ENCODE data around the gene SORL1. TPM values are rescaled to one million over a fixed set of nuclear protein-coding genes. Genes with fewer than 3 reads are reported as not detected.

SORL1 gene
- total and polyA plus RNA-seq, 2 of the 8 experiments (the other 6 are each of a cell fraction or from before 2014, with no cell fraction given): 38.1 to 65.5 TPM

DNA sequence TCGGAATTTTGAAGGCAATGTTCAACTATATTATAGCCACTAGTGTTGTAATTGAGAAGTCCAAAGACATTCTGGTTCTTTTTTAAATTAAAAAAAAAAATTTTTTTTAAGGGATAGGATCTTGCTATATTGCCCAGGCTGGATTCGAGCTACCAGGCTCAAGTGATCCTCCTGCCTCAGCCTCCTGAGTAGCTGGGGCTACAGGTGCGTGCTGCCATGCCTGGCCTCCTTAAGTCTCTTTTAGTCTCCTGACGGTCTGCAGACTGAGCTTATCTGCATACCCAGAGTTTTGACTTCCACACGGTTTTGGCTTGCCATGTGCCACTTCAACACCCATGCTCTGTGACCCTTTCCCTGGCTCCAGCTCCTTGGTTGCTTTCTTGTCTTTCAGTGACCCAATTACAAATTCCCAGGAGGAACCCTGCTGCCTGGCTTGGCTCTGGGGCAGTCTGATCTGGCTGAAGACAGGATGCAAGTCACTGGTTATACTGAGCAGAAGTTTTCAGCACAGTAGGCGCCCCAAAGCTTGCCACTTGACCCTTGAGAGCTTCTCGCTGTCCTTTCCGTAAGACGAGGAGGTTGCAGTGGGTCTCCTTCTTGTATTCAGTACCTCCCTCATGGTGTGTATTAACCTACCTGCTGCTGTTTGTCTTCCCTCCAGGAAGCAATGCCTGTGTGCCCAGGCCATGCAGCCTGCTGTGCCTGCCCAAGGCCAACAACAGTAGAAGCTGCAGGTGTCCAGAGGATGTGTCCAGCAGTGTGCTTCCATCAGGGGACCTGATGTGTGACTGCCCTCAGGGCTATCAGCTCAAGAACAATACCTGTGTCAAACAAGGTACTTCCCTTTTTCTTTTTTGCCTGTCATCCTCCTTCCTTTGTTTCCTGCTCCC is 114.4 kb downstream of the SORL1 start:
- H2BK120ac ChIP-seq (replicated peaks; ENCODE audit: low read depth, low read length): no peak overlapping the region
- H4K8ac ChIP-seq (ENCODE audit: extremely low read depth, insufficient read depth, low read length): no peak overlapping the region
- no peak overlapping the region; the same call in 1 of the 2 replicates for H2AK5ac ChIP-seq (ENCODE audit: low read depth, low read length)
- H3K79me1 ChIP-seq (ENCODE audit: low read depth, low read length): no peaks in the 10 kb centered on the region
- no peak overlapping the region for H3K4ac ChIP-seq (replicated peaks; ENCODE audit: insufficient read length, low read depth, low read length)
- H2BK12ac ChIP-seq (ENCODE audit: low read depth, low read length): no peak overlapping the region
- H3K56ac ChIP-seq (replicated peaks; ENCODE audit: insufficient read length, low read depth, low read length): no peak overlapping the region
- TF ChIP-seq CHD1 (IDR thresholded peaks at IDR 0.05; ENCODE audit: low read depth, low read length): no peak
- no peak for TF ChIP-seq MAFK (IDR thresholded peaks at IDR 0.05; ENCODE audit: low read depth, low read length)
- TF ChIP-seq RAD21 (IDR thresholded peaks at IDR 0.05 in 1 of 2, conservative IDR thresholded peaks at IDR 0.05 in 1 of 2; ENCODE audit: low read depth in 2 of 2, low read length in 2 of 2): no peak
- TF ChIP-seq SIRT6 (IDR thresholded peaks at IDR 0.05; ENCODE audit: low read length): no peak
- no peak for TF ChIP-seq BRCA1 (IDR thresholded peaks at IDR 0.05; ENCODE audit: low read depth, low read length)
- no peak for TF ChIP-seq CEBPB (IDR thresholded peaks at IDR 0.05; ENCODE audit: low read depth, low read length)
- TF ChIP-seq, protein P1, sequence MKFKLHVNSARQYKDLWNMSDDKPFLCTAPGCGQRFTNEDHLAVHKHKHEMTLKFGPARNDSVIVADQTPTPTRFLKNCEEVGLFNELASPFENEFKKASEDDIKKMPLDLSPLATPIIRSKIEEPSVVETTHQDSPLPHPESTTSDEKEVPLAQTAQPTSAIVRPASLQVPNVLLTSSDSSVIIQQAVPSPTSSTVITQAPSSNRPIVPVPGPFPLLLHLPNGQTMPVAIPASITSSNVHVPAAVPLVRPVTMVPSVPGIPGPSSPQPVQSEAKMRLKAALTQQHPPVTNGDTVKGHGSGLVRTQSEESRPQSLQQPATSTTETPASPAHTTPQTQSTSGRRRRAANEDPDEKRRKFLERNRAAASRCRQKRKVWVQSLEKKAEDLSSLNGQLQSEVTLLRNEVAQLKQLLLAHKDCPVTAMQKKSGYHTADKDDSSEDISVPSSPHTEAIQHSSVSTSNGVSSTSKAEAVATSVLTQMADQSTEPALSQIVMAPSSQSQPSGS (IDR thresholded peaks at IDR 0.05; ENCODE audit: low read length): no peak
- TF ChIP-seq JUND (IDR thresholded peaks at IDR 0.05; ENCODE audit: low read length): no peak
- no peak for TF ChIP-seq EGR1 (IDR thresholded peaks at IDR 0.05; ENCODE audit: borderline replicate concordance, low read depth, low read length)
- TF ChIP-seq KDM5A (IDR thresholded peaks at IDR 0.05; ENCODE audit: low read length): no peak
- no peak overlapping the region for H2BK15ac ChIP-seq (ENCODE audit: low read length)
- peaks cover 2 to 28% (median 24%) of the 10 kb centered on the region in 4 experiments; a peak in 6 of 8 replicates for H3K36me3 ChIP-seq (ENCODE audit: control insufficient read depth in 2 of 4, insufficient read depth in 4 of 4, low read length in 3 of 4)
- FAIRE-seq (no peak), DNase-seq (ENCODE audit: low read depth in 1 of 2, low spot score in 2 of 2) (no peak)
- no peak overlapping the region for H2AFZ ChIP-seq (ENCODE audit: low read length)
- no peak overlapping the region for H3K4me3 ChIP-seq (ENCODE audit: extremely low read depth in 1 of 4, insufficient read depth in 2 of 4, low read depth in 3 of 4, low read length in 4 of 4)
- CTCF ChIA-PET (ENCODE audit: partially characterized antibody): interaction anchor here (0.7 to 2.0 kb wide), 8 partner anchors 10 to 373 kb away, joined by 3 to 6 read pairs (median 3); no protein-coding TSS in a partner anchor
- H4K91ac ChIP-seq (replicated peaks; ENCODE audit: insufficient read length, low read length): no peak overlapping the region
- POLR2A ChIA-PET (ENCODE audit: partially characterized antibody): interaction anchor here (1.4 kb wide), 1 partner anchor 10 kb away, joined by 4 read pairs; no protein-coding TSS in a partner anchor
- peaks cover 0 to 3% (median 2%) of the 10 kb centered on the region in 4 experiments; a peak in 1 of 7 replicates for H3K4me1 ChIP-seq (replicated peaks in 1 of 4; ENCODE audit: control insufficient read depth in 3 of 4, insufficient read depth in 4 of 4, low read length in 3 of 4)
- no peak overlapping the region for H3K14ac ChIP-seq (ENCODE audit: insufficient read length)
- no peak overlapping the region for H3K18ac ChIP-seq (ENCODE audit: extremely low read depth, low read length)
- no peak overlapping the region for H3K23ac ChIP-seq (ENCODE audit: insufficient read length)
- 92% methylated on average over 9 of the region's 9 CpGs; no CpG with 5 or more reads in 1 of the 2 experiments for WGBS, 2 experiments (ENCODE audit: extremely low coverage in 1 of 2, insufficient coverage in 1 of 2, insufficient read length in 1 of 2, insufficient replicate concordance in 2 of 2, low coverage in 1 of 2, low lambda C conversion rate in 2 of 2, missing lambda C conversion rate in 1 of 2)
- no peak overlapping the region for H3K9ac ChIP-seq (replicated peaks in 1 of 4; ENCODE audit: extremely low read depth in 1 of 4, low read depth in 3 of 4, low read length in 3 of 4)
- H3K9me3 ChIP-seq (ENCODE audit: insufficient read depth in 2 of 2, low read depth in 1 of 2, low read length in 1 of 2): no peaks in the 10 kb centered on the region
- H2BK5ac ChIP-seq (ENCODE audit: low read depth, low read length): no peak overlapping the region
- H4K20me1 ChIP-seq (replicated peaks in 1 of 2; ENCODE audit: control insufficient read depth in 1 of 2, insufficient read depth in 2 of 2, low read length in 2 of 2): no peaks in the 10 kb centered on the region
- no peaks in the 10 kb centered on the region for H3K27me3 ChIP-seq (replicated peaks in 1 of 4; ENCODE audit: control insufficient read depth in 3 of 4, extremely low read depth in 1 of 4, insufficient read depth in 3 of 4, low read length in 3 of 4)
- no peak overlapping the region; the same call in 1 of the 2 replicates for H3K27ac ChIP-seq (ENCODE audit: low read depth, low read length)
- no peak overlapping the region for H2BK20ac ChIP-seq (ENCODE audit: low read length)
- H3K23me2 ChIP-seq (ENCODE audit: low read depth, low read length): no peaks in the 10 kb centered on the region
- H4K5ac ChIP-seq (ENCODE audit: insufficient read length, low read depth, low read length): no peak overlapping the region
- H3K4me2 ChIP-seq (ENCODE audit: insufficient read depth in 1 of 2, low read depth in 2 of 2, low read length in 2 of 2): no peak overlapping the region
- no peaks in the 10 kb centered on the region for H3K79me2 ChIP-seq (ENCODE audit: control insufficient read depth in 1 of 2, insufficient read depth in 2 of 2, low read length in 2 of 2)

Data from H1 (cell line).